ENCODE measurements around the gene FILIP1.
"Not testable (repeated sequence)": the region's sequence is repeated elsewhere in the genome, so short reads cannot be mapped to it uniquely, and the experiment has no call there.

FILIP1 gene

GRCh38 chr6:75414445-75415021, 79.1 kb downstream of the FILIP1 start:
- DNase-seq = no peak

GRCh38 chr6:75412969-75413662, 80.5 kb downstream of the FILIP1 start:
- no peak for DNase-seq

GRCh38 chr6:75410564-75410963, 83.0 kb downstream of the FILIP1 start:
- DNase-seq = not testable (repeated sequence)

GRCh38 chr6:75409928-75410327, 83.7 kb downstream of the FILIP1 start:
- DNase-seq = no peak

GRCh38 chr6:75409286-75409685, 84.3 kb downstream of the FILIP1 start:
- no peak for DNase-seq

- DNase-seq = no peak
These were observed 90.0 kb downstream of the FILIP1 start for GRCh38 chr6:75403563-75404080.

- DNase-seq = no peak
These were observed 91.3 kb downstream of the FILIP1 start for GRCh38 chr6:75402296-75402695.

GRCh38 chr6:75397656-75398465, 95.7 kb downstream of the FILIP1 start:
- no peak for DNase-seq

GRCh38 chr6:75397171-75397570, 96.4 kb downstream of the FILIP1 start:
- no peak for DNase-seq

- DNase-seq = no peak
These were observed 97.4 kb downstream of the FILIP1 start for GRCh38 chr6:75396005-75396800.

- no peak for DNase-seq
These were observed 99.8 kb downstream of the FILIP1 start for GRCh38 chr6:75393806-75394205.

GRCh38 chr6:75391276-75391675, 102.3 kb downstream of the FILIP1 start:
- no peak for DNase-seq

- DNase-seq = no peak
These were observed 107.4 kb downstream of the FILIP1 start for GRCh38 chr6:75386050-75386770.

- no peak for DNase-seq
These were observed 109.5 kb downstream of the FILIP1 start for GRCh38 chr6:75384116-75384515.

- DNase-seq = no peak
These were observed 111.0 kb downstream of the FILIP1 start for GRCh38 chr6:75382634-75382900.

GRCh38 chr6:75381877-75382633, 111.5 kb downstream of the FILIP1 start:
- DNase-seq = no peak

- DNase-seq = no peak
These were observed 114.1 kb downstream of the FILIP1 start for GRCh38 chr6:75379536-75379935.

GRCh38 chr6:75378101-75378500, 115.5 kb downstream of the FILIP1 start:
- no peak for DNase-seq

- no peak for DNase-seq
These were observed 116.2 kb downstream of the FILIP1 start for GRCh38 chr6:75377386-75377785.

GRCh38 chr6:75376347-75377024, 117.1 kb downstream of the FILIP1 start:
- no peak for DNase-seq

GRCh38 chr6:75374961-75375400, 118.6 kb downstream of the FILIP1 start:
- no peak for DNase-seq

Data from activated effector memory CD4-positive, alpha-beta T cell treated with Interleukin-2 at 50 U/mL for 16 hours (primary cell).